Immature natural killer cell (primary cell): ENCODE data around the gene FAM241A. TPM values are rescaled to one million over a fixed set of nuclear protein-coding genes. Genes with fewer than 3 reads are reported as not detected.

Experiments used
- DNase-seq, 3 donors: peaks; one replicate each; pipeline ENCODE4 v3.0.0; 2022; ENCODE audit warnings: mixed read lengths in 1 of 3
- H3K27ac Mint-ChIP-seq, 6 donors: one replicate each; pipeline ENCODE4 v1.8.0; 2020; ENCODE audit warnings: mixed read lengths in 6 of 6, mild to moderate bottlenecking in 5 of 6, inconsistent platforms in 4 of 6, moderate library complexity in 3 of 6
- H3K27me3 Mint-ChIP-seq, 3 donors: one replicate each; pipeline ENCODE4 v1.8.0; 2020 to 2021; ENCODE audit warnings: low read depth in 3 of 3, mild to moderate bottlenecking in 3 of 3, mixed read lengths in 3 of 3, moderate library complexity in 3 of 3, inconsistent platforms in 1 of 3
- H3K36me3 Mint-ChIP-seq, 3 donors: one replicate each; pipeline ENCODE4 v1.8.0; 2020; ENCODE audit warnings: mixed read lengths in 3 of 3, inconsistent platforms in 2 of 3, mild to moderate bottlenecking in 2 of 3
- H3K4me1 Mint-ChIP-seq, 2 donors: one replicate each; pipeline ENCODE4 v1.8.0; 2020; ENCODE audit warnings: inconsistent platforms in 2 of 2, mild to moderate bottlenecking in 2 of 2, mixed read lengths in 2 of 2, moderate library complexity in 1 of 2
- H3K4me3 Mint-ChIP-seq, 5 donors: one replicate each; pipeline ENCODE4 v1.8.0; 2020; ENCODE audit warnings: mild to moderate bottlenecking in 5 of 5, mixed read lengths in 5 of 5, inconsistent platforms in 3 of 5, moderate library complexity in 3 of 5
- H3K9me3 Mint-ChIP-seq, 6 donors: one replicate each; pipeline ENCODE4 v1.8.0; 2020; ENCODE audit warnings: mild to moderate bottlenecking in 6 of 6, mixed read lengths in 6 of 6, inconsistent platforms in 4 of 6, moderate library complexity in 3 of 6
- polyA plus RNA-seq, 3 donors: library from polyadenylated mRNA; unstranded; fragments of 300-500 nt; fragmentation: Illumina TruSeq; gene quantifications; one replicate each; pipeline ENCODE4 v1.2.3, GENCODE V29; 2021

The FAM241A gene
- polyA plus RNA-seq, 3 donors from 2014 or later: 0.67 to 1.4 (median 0.71) TPM

DNA sequence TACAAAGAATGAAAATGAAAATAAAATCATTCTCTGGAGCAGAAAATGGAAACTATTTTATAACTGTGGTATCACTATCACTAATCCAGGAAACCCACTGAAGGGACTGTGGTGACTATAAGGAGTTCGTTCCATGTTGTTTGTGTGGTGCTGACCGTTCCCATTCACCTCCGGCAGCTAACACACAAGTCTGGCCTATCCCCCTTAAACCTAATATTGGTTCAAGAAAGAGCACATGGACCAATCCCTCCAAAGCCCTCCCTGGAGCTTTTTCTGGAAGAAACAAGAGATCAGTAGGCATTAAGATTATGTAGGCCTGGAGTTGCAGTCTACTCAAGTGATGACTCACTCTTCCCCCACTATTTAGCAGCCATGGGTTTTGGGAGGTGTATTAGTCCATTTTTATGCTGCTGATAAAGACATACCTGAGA, 25.9 kb upstream of the FAM241A start:
- H3K36me3 Mint-ChIP-seq: no peaks in the 10 kb centered on the region
- no peaks in the 10 kb centered on the region for H3K9me3 Mint-ChIP-seq
- peak overlapping the region in 1 of 5 donors; percentile 13 for H3K4me3 Mint-ChIP-seq
- peak overlapping the region in 1 of 6 donors; percentile 18 for H3K27ac Mint-ChIP-seq
- DNase-seq: peak; percentile 3 to 19 (median 16)
- peaks cover 0 to under 1% (median 0%) of the 10 kb centered on the region in 3 donors for H3K27me3 Mint-ChIP-seq
- peaks cover 5 to 9% of the 10 kb centered on the region in 2 donors for H3K4me1 Mint-ChIP-seq

GRCh38 chr4:112120021-112120420, 25.2 kb upstream of the FAM241A start:
- Mint-ChIP-seq H3K4me1 (peaks cover 5 to 9% of the 10 kb centered on the region in 2 donors), H3K27me3 (peaks cover 0 to 5% (median 3%) of the 10 kb centered on the region in 3 donors), H3K9me3 (no peaks in the 10 kb centered on the region), H3K4me3 (no peak overlapping the region), H3K36me3 (no peaks in the 10 kb centered on the region), H3K27ac (peak overlapping the region in 1 of 6 donors; percentile 28)
- DNase-seq: no peak

- Mint-ChIP-seq H3K27ac (no peak overlapping the region), H3K9me3 (no peaks in the 10 kb centered on the region), H3K4me3 (no peak overlapping the region), H3K27me3 (peaks cover 0 to 9% (median 5%) of the 10 kb centered on the region in 3 donors), H3K36me3 (no peaks in the 10 kb centered on the region), H3K4me1 (peaks cover 0 to 1% of the 10 kb centered on the region in 2 donors)
- DNase-seq: no peak
These were observed 19.8 kb upstream of the FAM241A start for GRCh38 chr4:112125416-112125815.

- peaks cover 0 to 9% (median 5%) of the 10 kb centered on the region in 3 donors for H3K27me3 Mint-ChIP-seq
- no peak overlapping the region for H3K4me3 Mint-ChIP-seq
- no peaks in the 10 kb centered on the region for H3K9me3 Mint-ChIP-seq
- no peak overlapping the region for H3K27ac Mint-ChIP-seq
- no peaks in the 10 kb centered on the region for H3K36me3 Mint-ChIP-seq
- DNase-seq: no peak
- H3K4me1 Mint-ChIP-seq: no peaks in the 10 kb centered on the region
These were observed 18.1 kb upstream of the FAM241A start for GRCh38 chr4:112127048-112127637.

- Mint-ChIP-seq H3K27me3 (peaks cover 0 to 9% (median 5%) of the 10 kb centered on the region in 3 donors), H3K4me3 (no peak overlapping the region), H3K9me3 (no peaks in the 10 kb centered on the region), H3K36me3 (no peaks in the 10 kb centered on the region), H3K27ac (no peak overlapping the region), H3K4me1 (no peaks in the 10 kb centered on the region)
- DNase-seq: no peak
These were observed 17.5 kb upstream of the FAM241A start for GRCh38 chr4:112127803-112128202.

DNA sequence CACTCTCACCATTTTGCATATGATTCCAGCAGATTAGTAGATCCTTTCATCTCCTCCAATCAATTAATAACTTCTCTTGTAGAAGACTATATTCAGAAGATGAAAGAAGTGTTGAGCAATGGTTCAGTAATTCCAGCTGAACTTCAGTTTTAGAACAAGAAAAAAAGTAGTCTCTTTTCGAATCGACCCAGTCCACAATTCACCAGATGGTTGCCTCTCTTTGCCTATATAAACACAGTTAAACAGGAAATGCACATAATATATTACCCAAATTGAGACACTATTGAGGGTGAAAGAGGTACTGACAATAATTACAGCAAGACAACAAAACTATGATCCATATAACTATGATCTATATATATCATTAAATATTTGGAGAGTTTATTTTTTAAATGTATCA, 16.8 kb upstream of the FAM241A start:
- no peaks in the 10 kb centered on the region for H3K9me3 Mint-ChIP-seq
- no peaks in the 10 kb centered on the region for H3K4me1 Mint-ChIP-seq
- H3K36me3 Mint-ChIP-seq: no peaks in the 10 kb centered on the region
- H3K27ac Mint-ChIP-seq: no peak overlapping the region
- no peak overlapping the region for H3K4me3 Mint-ChIP-seq
- H3K27me3 Mint-ChIP-seq: peaks cover 0 to 9% (median 5%) of the 10 kb centered on the region in 3 donors
- DNase-seq: no peak

DNA sequence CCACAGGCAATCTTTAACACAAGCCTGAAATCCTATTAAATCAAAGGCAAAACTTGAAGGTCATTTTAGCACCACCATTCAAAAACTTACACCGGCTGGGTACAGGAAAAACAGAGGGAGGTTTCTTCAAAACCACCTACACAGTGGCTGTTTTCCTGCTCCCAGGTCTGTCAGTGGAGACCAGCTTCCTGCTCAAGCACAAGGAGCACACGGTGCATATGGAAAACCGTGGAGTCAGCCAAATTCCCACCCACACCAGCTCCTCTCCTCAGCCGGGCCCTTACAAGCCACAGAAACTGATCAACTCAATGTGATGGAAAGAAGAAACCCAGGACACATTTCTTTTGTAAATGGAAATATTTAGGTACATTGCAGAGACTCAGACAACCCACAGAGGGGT, 14.3 kb upstream of the FAM241A start:
- H3K4me1 Mint-ChIP-seq: no peaks in the 10 kb centered on the region
- H3K4me3 Mint-ChIP-seq: no peak overlapping the region
- H3K27me3 Mint-ChIP-seq: peaks cover 0 to 2% (median 0%) of the 10 kb centered on the region in 3 donors
- H3K27ac Mint-ChIP-seq: no peak overlapping the region
- no peaks in the 10 kb centered on the region for H3K9me3 Mint-ChIP-seq
- no peak for DNase-seq
- H3K36me3 Mint-ChIP-seq: no peaks in the 10 kb centered on the region

- H3K4me1 Mint-ChIP-seq: no peaks in the 10 kb centered on the region
- DNase-seq: no peak
- no peak overlapping the region for H3K27ac Mint-ChIP-seq
- H3K4me3 Mint-ChIP-seq: no peak overlapping the region
- H3K27me3 Mint-ChIP-seq: peaks cover 0 to 4% (median 1%) of the 10 kb centered on the region in 3 donors
- H3K9me3 Mint-ChIP-seq: no peaks in the 10 kb centered on the region
- no peaks in the 10 kb centered on the region for H3K36me3 Mint-ChIP-seq
These were observed 8.7 kb upstream of the FAM241A start for GRCh38 chr4:112136551-112136950.

- no peak overlapping the region for H3K27ac Mint-ChIP-seq
- no peaks in the 10 kb centered on the region for H3K36me3 Mint-ChIP-seq
- no peak for DNase-seq
- H3K4me1 Mint-ChIP-seq: no peaks in the 10 kb centered on the region
- H3K4me3 Mint-ChIP-seq: no peak overlapping the region
- H3K9me3 Mint-ChIP-seq: no peaks in the 10 kb centered on the region
- H3K27me3 Mint-ChIP-seq: peaks cover 0 to 4% (median 1%) of the 10 kb centered on the region in 3 donors
These were observed 6.7 kb upstream of the FAM241A start for GRCh38 chr4:112138538-112138937.

GRCh38 chr4:112140536-112140935, 4.7 kb upstream of the FAM241A start:
- peaks cover 3 to 6% of the 10 kb centered on the region in 2 donors for H3K4me1 Mint-ChIP-seq
- H3K4me3 Mint-ChIP-seq: no peak overlapping the region
- no peaks in the 10 kb centered on the region for H3K36me3 Mint-ChIP-seq
- peaks cover 4 to 5% (median 5%) of the 10 kb centered on the region in 3 donors for H3K27me3 Mint-ChIP-seq
- H3K9me3 Mint-ChIP-seq: no peaks in the 10 kb centered on the region
- DNase-seq: no peak
- H3K27ac Mint-ChIP-seq: no peak overlapping the region

DNA sequence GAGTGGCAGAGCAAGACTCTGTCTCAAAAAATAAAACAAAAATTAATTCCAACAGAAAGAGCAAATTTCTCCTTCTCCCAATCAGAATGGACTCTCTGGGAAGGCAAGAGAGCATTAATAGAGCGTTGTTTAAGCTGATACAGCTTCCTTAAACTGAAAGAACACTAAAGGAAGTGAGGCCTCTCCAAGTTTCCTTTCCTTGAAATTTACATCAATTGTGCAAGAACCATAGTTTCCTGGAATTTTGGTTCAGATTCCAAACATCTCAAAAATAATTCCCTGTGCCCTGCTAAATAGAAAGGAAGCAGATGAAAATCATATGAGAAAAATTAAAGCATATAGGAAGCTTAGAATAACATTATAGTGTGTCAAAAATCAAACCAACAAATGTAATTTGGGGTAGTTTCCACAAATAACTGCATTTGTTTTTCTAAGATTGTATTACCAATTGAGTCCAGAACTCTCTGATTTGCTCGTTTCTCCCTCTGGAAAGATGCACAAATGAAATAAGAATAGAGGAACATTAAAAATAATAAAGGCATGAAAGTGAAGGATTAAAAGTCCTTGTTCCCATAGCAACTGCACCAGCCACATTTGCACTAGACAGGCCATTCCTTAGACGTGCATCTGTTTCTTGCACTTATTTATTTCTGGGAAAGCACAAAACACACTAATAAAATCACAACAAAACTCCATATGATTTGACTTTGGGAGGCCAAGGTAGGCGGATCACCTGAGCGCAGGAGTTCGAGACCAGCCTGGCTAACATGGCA, 3.7 kb upstream of the FAM241A start:
- no peak overlapping the region for H3K4me3 Mint-ChIP-seq
- H3K27ac Mint-ChIP-seq: no peak overlapping the region
- H3K27me3 Mint-ChIP-seq: peaks cover 4 to 7% (median 5%) of the 10 kb centered on the region in 3 donors
- H3K9me3 Mint-ChIP-seq: no peaks in the 10 kb centered on the region
- H3K4me1 Mint-ChIP-seq: peaks cover 8 to 13% of the 10 kb centered on the region in 2 donors
- H3K36me3 Mint-ChIP-seq: no peaks in the 10 kb centered on the region
- DNase-seq: no peak

- Mint-ChIP-seq H3K4me1 (peaks cover 11 to 19% of the 10 kb centered on the region in 2 donors), H3K4me3 (no peak overlapping the region), H3K9me3 (no peaks in the 10 kb centered on the region), H3K27me3 (peaks cover 4 to 6% (median 5%) of the 10 kb centered on the region in 3 donors), H3K27ac (no peak overlapping the region), H3K36me3 (no peaks in the 10 kb centered on the region)
- DNase-seq: no peak
These were observed 3.1 kb upstream of the FAM241A start for GRCh38 chr4:112142182-112142581.

GRCh38 chr4:112143781-112144180, 1.5 kb upstream of the FAM241A start:
- Mint-ChIP-seq H3K4me3 (peak overlapping the region in 1 of 5 donors; percentile 34), H3K4me1 (peaks cover 11 to 19% of the 10 kb centered on the region in 2 donors), H3K9me3 (no peaks in the 10 kb centered on the region), H3K27ac (peak overlapping the region in 1 of 6 donors; percentile 8), H3K36me3 (no peaks in the 10 kb centered on the region), H3K27me3 (peaks cover 3 to 9% (median 5%) of the 10 kb centered on the region in 3 donors)
- DNase-seq: no peak

- Mint-ChIP-seq H3K4me1 (peaks cover 11 to 19% of the 10 kb centered on the region in 2 donors), H3K27me3 (peaks cover 3 to 9% (median 5%) of the 10 kb centered on the region in 3 donors), H3K4me3 (peak overlapping the region; percentile 55 to 81 (median 67)), H3K36me3 (no peaks in the 10 kb centered on the region), H3K27ac (peak overlapping the region in 5 of 6 donors; percentile 4 to 71 (median 24)), H3K9me3 (no peaks in the 10 kb centered on the region)
- no peak for DNase-seq
These were observed 518 bp upstream of the FAM241A start for GRCh38 chr4:112144546-112145325.
